Astrocyte (in vitro differentiated cells and primary cell): ENCODE results near the gene RND2.

ENCODE experiments used
- CTCF ChIP-seq: IDR thresholded peaks from 2 replicates; pipeline ENCODE4 v1.5.1; 2011; ENCODE audit warnings: low read depth, mild to moderate bottlenecking, inconsistent platforms, low read length, moderate library complexity; ENCODE audit not compliant: insufficient read depth
- EZH2 ChIP-seq: IDR thresholded peaks from 2 replicates; pipeline ENCODE4 v1.6.1; 2012; ENCODE audit warnings: mild to moderate bottlenecking, low read length, inconsistent platforms; ENCODE audit not compliant: insufficient read depth

GRCh38 chr17:43043307-43043706 is 18.3 kb downstream of the RND2 start:
- TF ChIP-seq CTCF: no peak
- no peak for TF ChIP-seq EZH2
